ENCODE results near the gene MST1R.

The MST1R gene

GRCh38 chr3:49883998-49884397 lies 19.7 kb downstream of the MST1R start:
- H3K27ac ChIP-seq, result no peak overlapping the region
- TF ChIP-seq CTCF (conservative IDR thresholded peaks at IDR 0.05) (no peak), ZFX (IDR thresholded peaks at IDR 0.05) (no peak)

- H3K27ac ChIP-seq, result no peak overlapping the region
- TF ChIP-seq ZFX (IDR thresholded peaks at IDR 0.05), result no peak
- no peak for TF ChIP-seq CTCF (conservative IDR thresholded peaks at IDR 0.05)
Measured at GRCh38 chr3:49882166-49882565, 21.5 kb downstream of the MST1R start.

- no peak overlapping the region for H3K27ac ChIP-seq
- TF ChIP-seq CTCF (conservative IDR thresholded peaks at IDR 0.05), result no peak
- TF ChIP-seq ZFX (IDR thresholded peaks at IDR 0.05), result no peak
Measured at GRCh38 chr3:49880581-49881315, 22.9 kb downstream of the MST1R start.

- TF ChIP-seq CTCF (conservative IDR thresholded peaks at IDR 0.05), result no peak
- no peak for TF ChIP-seq ZFX (IDR thresholded peaks at IDR 0.05)
- H3K27ac ChIP-seq, result no peak overlapping the region
Measured at GRCh38 chr3:49879721-49880120, 24.0 kb downstream of the MST1R start.

- no peak overlapping the region for H3K27ac ChIP-seq
- TF ChIP-seq CTCF (conservative IDR thresholded peaks at IDR 0.05) (no peak), ZFX (IDR thresholded peaks at IDR 0.05) (no peak)
Measured at GRCh38 chr3:49878686-49879085, 25.0 kb downstream of the MST1R start.

- no peak for TF ChIP-seq CTCF (conservative IDR thresholded peaks at IDR 0.05)
- no peak for TF ChIP-seq ZFX (IDR thresholded peaks at IDR 0.05)
- H3K27ac ChIP-seq, result no peak overlapping the region
Measured at GRCh38 chr3:49877716-49878115, 26.0 kb downstream of the MST1R start.

GRCh38 chr3:49876567-49876966 lies 27.1 kb downstream of the MST1R start:
- H3K27ac ChIP-seq, result no peak overlapping the region
- no peak for TF ChIP-seq ZFX (IDR thresholded peaks at IDR 0.05)
- no peak for TF ChIP-seq CTCF (conservative IDR thresholded peaks at IDR 0.05)

Data from C4-2B (cell line).